Activated naive CD8-positive, alpha-beta T cell treated with anti-CD3 and anti-CD28 coated beads, Interleukin-2, amount 50 U/mL, for 24 hours (primary cell): ENCODE results near the gene PHEX.
"Not testable (repeated sequence)": the region's sequence is repeated elsewhere in the genome, so short reads cannot be mapped to it uniquely, and the experiment has no call there.

Experiments used
- ATAC-seq: fragments of 150-1000 bp; cut with Tn5 transposase; one replicate; pipeline ENCODE4 v1.10.0; 2021
- DNase-seq: peaks from one replicate; pipeline ENCODE4 v3.0.0; 2021
- H3K27ac Mint-ChIP-seq: one replicate; pipeline ENCODE4 v1.8.0; 2021; ENCODE audit warnings: mild to moderate bottlenecking, mixed read lengths
- H3K27me3 Mint-ChIP-seq: one replicate; pipeline ENCODE4 v1.8.0; 2021; ENCODE audit warnings: mixed read lengths
- H3K36me3 Mint-ChIP-seq: one replicate; pipeline ENCODE4 v1.8.0; 2021; ENCODE audit warnings: low read depth, mixed read lengths
- H3K4me1 Mint-ChIP-seq: one replicate; pipeline ENCODE4 v1.8.0; 2021; ENCODE audit warnings: mixed read lengths
- H3K4me3 Mint-ChIP-seq: one replicate; pipeline ENCODE4 v1.8.0; 2021; ENCODE audit warnings: mild to moderate bottlenecking, moderate library complexity, mixed read lengths
- H3K9me3 Mint-ChIP-seq: one replicate; pipeline ENCODE4 v1.8.0; 2021; ENCODE audit warnings: mixed read lengths

Gene PHEX

DNA sequence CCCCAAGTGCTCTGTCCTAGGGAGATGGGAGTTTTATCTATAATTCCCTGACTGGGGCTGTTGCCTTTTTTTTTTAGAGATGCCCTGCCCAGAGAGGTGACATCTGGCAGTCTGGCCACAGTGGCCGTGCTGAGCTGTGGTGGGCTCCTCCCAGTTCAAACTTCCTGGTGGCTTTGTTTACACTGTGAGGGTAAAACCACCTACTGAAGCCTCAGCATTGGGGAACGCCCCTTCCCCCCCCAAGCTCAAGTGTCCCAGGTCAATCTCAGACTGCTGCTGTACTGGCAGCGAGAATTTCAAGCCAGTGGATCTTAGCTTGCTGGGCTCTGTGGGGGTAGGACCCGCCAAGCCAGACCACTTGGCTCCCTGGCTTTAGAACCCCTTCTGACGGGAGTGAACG, 202.3 kb downstream of the PHEX start:
- no peak overlapping the region for H3K27ac Mint-ChIP-seq
- no peaks in the 10 kb centered on the region for H3K9me3 Mint-ChIP-seq
- ATAC-seq, result no peak
- H3K27me3 Mint-ChIP-seq, result no peaks in the 10 kb centered on the region
- no peak for DNase-seq
- no peak overlapping the region for H3K4me3 Mint-ChIP-seq
- peaks cover 18% of the 10 kb centered on the region for H3K36me3 Mint-ChIP-seq
- no peaks in the 10 kb centered on the region for H3K4me1 Mint-ChIP-seq

- H3K27me3 Mint-ChIP-seq, result no peaks in the 10 kb centered on the region
- H3K27ac Mint-ChIP-seq, result no peak overlapping the region
- no peak overlapping the region for H3K4me3 Mint-ChIP-seq
- peaks cover 15% of the 10 kb centered on the region for H3K36me3 Mint-ChIP-seq
- no peak for DNase-seq
- no peaks in the 10 kb centered on the region for H3K9me3 Mint-ChIP-seq
- ATAC-seq, result no peak
- H3K4me1 Mint-ChIP-seq, result no peaks in the 10 kb centered on the region
These were observed 205.4 kb downstream of the PHEX start for GRCh38 chrX:22237479-22237878.

DNA sequence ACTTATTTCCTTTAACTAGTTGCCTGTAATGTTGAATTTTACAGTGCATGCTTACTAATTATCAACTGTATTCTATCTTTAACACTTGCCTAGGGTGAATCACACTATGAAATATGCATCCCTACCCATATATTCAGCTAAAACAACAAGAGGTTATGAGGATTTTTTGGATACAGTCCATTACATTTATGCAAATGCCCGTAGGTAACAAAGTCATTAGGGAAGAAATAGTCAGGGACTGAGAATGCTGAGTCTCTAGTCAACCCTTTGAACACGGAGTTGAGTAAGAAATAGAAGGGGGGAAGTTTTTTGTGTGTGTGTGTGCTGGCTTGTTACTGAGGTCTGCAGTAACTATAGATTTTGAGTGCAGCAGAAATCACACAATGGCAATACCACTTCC, 214.5 kb downstream of the PHEX start:
- ATAC-seq (no peak), DNase-seq (no peak)
- Mint-ChIP-seq H3K4me1 (no peaks in the 10 kb centered on the region), H3K27me3 (no peaks in the 10 kb centered on the region), H3K9me3 (no peaks in the 10 kb centered on the region), H3K4me3 (no peak overlapping the region), H3K27ac (no peak overlapping the region), H3K36me3 (no peaks in the 10 kb centered on the region)

- no peak for DNase-seq
- Mint-ChIP-seq H3K36me3 (no peaks in the 10 kb centered on the region), H3K27me3 (no peaks in the 10 kb centered on the region), H3K4me3 (no peak overlapping the region), H3K27ac (no peak overlapping the region), H3K4me1 (no peaks in the 10 kb centered on the region), H3K9me3 (no peaks in the 10 kb centered on the region)
- no peak for ATAC-seq
These were observed 215.0 kb downstream of the PHEX start for GRCh38 chrX:22247169-22247568.

GRCh38 chrX:22248401-22248800, 216.3 kb downstream of the PHEX start:
- ATAC-seq (no peak), DNase-seq (no peak)
- H3K4me1 Mint-ChIP-seq, result no peaks in the 10 kb centered on the region
- H3K36me3 Mint-ChIP-seq, result no peaks in the 10 kb centered on the region
- no peaks in the 10 kb centered on the region for H3K9me3 Mint-ChIP-seq
- H3K27ac Mint-ChIP-seq, result no peak overlapping the region
- no peak overlapping the region for H3K4me3 Mint-ChIP-seq
- no peaks in the 10 kb centered on the region for H3K27me3 Mint-ChIP-seq

GRCh38 chrX:22249371-22249770, 217.2 kb downstream of the PHEX start:
- Mint-ChIP-seq H3K36me3 (no peaks in the 10 kb centered on the region), H3K4me3 (no peak overlapping the region), H3K9me3 (no peaks in the 10 kb centered on the region), H3K27me3 (no peaks in the 10 kb centered on the region), H3K4me1 (no peaks in the 10 kb centered on the region), H3K27ac (no peak overlapping the region)
- ATAC-seq (no peak), DNase-seq (no peak)

DNA sequence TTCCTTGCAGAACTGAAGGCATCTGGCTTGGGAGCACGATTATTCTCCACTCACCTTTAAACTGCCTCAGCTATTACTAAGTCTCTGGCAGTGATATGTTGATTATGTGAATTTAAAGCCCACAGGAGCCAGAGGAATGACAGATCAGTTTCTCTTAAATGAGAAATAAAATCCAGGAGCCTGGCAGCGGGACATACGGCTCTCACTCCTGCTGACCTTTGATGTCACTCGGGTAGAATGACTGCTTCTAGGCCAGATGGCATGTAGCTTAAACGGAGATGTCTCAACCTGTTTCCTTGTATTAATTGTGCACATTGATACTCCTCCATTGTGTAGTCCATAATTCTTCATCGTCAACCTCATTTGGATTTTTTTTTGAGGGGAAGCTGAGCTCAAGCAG, 236.6 kb downstream of the PHEX start:
- Mint-ChIP-seq H3K27ac (no peak overlapping the region), H3K4me1 (no peaks in the 10 kb centered on the region), H3K36me3 (no peaks in the 10 kb centered on the region), H3K27me3 (no peaks in the 10 kb centered on the region), H3K9me3 (peaks cover 5% of the 10 kb centered on the region), H3K4me3 (no peak overlapping the region)
- ATAC-seq (no peak), DNase-seq (no peak)

DNA sequence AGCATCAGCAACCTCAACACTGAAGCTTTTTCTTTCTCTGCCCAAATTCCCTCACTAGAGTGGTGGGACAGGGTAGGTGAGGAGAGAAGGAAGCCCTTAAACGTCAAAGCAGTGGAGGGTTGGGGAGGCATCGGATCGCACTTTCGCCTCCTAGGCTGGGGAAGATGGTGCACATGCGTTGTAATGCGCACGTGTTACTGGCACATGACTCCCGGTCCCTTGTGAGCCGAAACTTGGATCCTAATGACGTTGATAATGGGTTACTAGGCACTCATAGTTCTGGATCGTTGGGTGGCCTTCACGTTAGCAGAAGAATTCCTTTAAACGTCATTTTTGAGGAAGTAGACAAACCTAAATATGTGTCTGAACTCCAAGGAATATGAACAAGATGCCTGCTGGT, 240.5 kb downstream of the PHEX start, which contains the start of gene CBLL2:
Gene CBLL2 (plus strand): TSS at position 301 of the 400 bp plus-strand sequence. CDS start 79 bp downstream, at position 380.
- DNase-seq, result no peak
- Mint-ChIP-seq H3K36me3 (no peaks in the 10 kb centered on the region), H3K4me3 (no peak within 1 kb of the TSS), H3K27me3 (peaks cover 2% of the 10 kb centered on the region), H3K9me3 (peaks cover 5% of the 10 kb centered on the region), H3K27ac (no peak within 1 kb of the TSS), H3K4me1 (no peaks in the 10 kb centered on the region)
- no peak for ATAC-seq

GRCh38 chrX:22273714-22274317, 241.7 kb downstream of the PHEX start:
- H3K9me3 Mint-ChIP-seq, result peaks cover 5% of the 10 kb centered on the region
- no peak overlapping the region for H3K4me3 Mint-ChIP-seq
- H3K27me3 Mint-ChIP-seq, result peaks cover 3% of the 10 kb centered on the region
- H3K36me3 Mint-ChIP-seq, result no peaks in the 10 kb centered on the region
- H3K4me1 Mint-ChIP-seq, result no peaks in the 10 kb centered on the region
- no peak overlapping the region for H3K27ac Mint-ChIP-seq
- no peak for ATAC-seq
- DNase-seq, result no peak

DNA sequence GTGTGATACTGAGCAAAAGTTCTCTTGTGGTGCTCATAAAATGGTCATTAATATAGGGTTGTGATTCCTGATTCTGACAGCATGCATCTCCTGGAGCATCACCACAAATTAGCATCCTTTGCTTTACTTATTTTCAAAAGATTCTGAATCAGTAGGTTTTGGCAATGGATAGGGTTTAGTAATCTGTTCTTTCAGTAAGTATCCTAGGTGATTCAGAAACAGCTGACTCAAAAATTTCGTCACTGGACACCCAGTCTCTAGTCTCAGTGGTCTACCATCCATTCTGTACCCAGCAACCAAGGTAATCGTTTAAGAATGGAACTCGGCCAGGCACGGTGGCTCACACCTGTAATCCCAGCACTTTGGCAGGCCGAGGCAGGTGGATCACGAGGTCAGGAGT, 244.7 kb downstream of the PHEX start:
- H3K36me3 Mint-ChIP-seq, result no peaks in the 10 kb centered on the region
- no peak overlapping the region for H3K4me3 Mint-ChIP-seq
- no peaks in the 10 kb centered on the region for H3K9me3 Mint-ChIP-seq
- H3K4me1 Mint-ChIP-seq, result no peaks in the 10 kb centered on the region
- DNase-seq (no peak), ATAC-seq (no peak)
- H3K27ac Mint-ChIP-seq, result no peak overlapping the region
- H3K27me3 Mint-ChIP-seq, result peaks cover 3% of the 10 kb centered on the region

GRCh38 chrX:22278375-22278774, 246.2 kb downstream of the PHEX start:
- Mint-ChIP-seq H3K4me3 (no peak overlapping the region), H3K36me3 (no peaks in the 10 kb centered on the region), H3K27me3 (peaks cover 3% of the 10 kb centered on the region), H3K9me3 (no peaks in the 10 kb centered on the region), H3K4me1 (no peaks in the 10 kb centered on the region), H3K27ac (no peak overlapping the region)
- ATAC-seq, result no peak
- DNase-seq, result no peak

GRCh38 chrX:22289209-22289608, 257.1 kb downstream of the PHEX start:
- H3K36me3 Mint-ChIP-seq, ATAC-seq, H3K27me3 Mint-ChIP-seq, H3K4me1 Mint-ChIP-seq, H3K27ac Mint-ChIP-seq, H3K9me3 Mint-ChIP-seq, DNase-seq, H3K4me3 Mint-ChIP-seq: not testable (repeated sequence)

GRCh38 chrX:22296871-22297270, 264.7 kb downstream of the PHEX start:
- no peak overlapping the region for H3K27ac Mint-ChIP-seq
- DNase-seq, result no peak
- H3K9me3 Mint-ChIP-seq, result no peaks in the 10 kb centered on the region
- H3K27me3 Mint-ChIP-seq, result peaks cover 2% of the 10 kb centered on the region
- no peak overlapping the region for H3K4me3 Mint-ChIP-seq
- no peak for ATAC-seq
- H3K36me3 Mint-ChIP-seq, result no peaks in the 10 kb centered on the region
- H3K4me1 Mint-ChIP-seq, result peaks cover 3% of the 10 kb centered on the region

GRCh38 chrX:22300130-22300529, 268.0 kb downstream of the PHEX start:
- Mint-ChIP-seq H3K4me1 (peaks cover 3% of the 10 kb centered on the region), H3K4me3 (no peak overlapping the region), H3K27me3 (no peaks in the 10 kb centered on the region), H3K9me3 (no peaks in the 10 kb centered on the region), H3K27ac (no peak overlapping the region), H3K36me3 (no peaks in the 10 kb centered on the region)
- ATAC-seq, result no peak
- DNase-seq, result no peak
